Measurements from ENCODE around the gene SEMA3G. TPM values are rescaled to one million over a fixed set of nuclear protein-coding genes. Genes with fewer than 3 reads are reported as not detected.

The SEMA3G gene
- total and polyA plus RNA-seq, 2 donors (not counting 1 experiment from before 2014, with no cell fraction given), result 0.02 to 0.17 TPM

DNA sequence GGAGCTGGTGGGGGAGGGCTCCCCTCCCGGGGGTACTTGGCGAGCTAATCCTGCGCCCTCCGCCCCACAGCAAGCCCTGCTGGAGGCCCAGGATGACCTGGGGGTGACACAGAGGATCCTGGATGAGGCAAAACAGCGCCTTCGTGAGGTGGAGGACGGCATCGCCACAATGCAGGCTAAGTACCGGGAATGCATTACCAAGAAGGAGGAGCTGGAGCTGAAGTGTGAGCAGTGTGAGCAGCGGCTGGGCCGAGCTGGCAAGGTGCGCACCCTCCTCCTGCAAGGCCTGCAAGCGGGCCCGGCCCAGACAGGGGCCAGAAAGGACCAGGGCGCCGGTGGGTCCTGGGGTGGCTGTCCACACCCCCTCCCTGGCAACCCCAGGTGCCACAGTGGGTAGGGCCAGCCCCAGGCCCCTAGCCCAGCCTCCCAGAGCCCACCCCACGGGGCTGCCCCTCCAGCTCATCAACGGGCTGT lies 56.5 kb downstream of the SEMA3G start:
- no peak for TF ChIP-seq EZH2 (IDR thresholded peaks at IDR 0.05; ENCODE audit: low read length, missing control alignments)
- TF ChIP-seq, protein P1, sequence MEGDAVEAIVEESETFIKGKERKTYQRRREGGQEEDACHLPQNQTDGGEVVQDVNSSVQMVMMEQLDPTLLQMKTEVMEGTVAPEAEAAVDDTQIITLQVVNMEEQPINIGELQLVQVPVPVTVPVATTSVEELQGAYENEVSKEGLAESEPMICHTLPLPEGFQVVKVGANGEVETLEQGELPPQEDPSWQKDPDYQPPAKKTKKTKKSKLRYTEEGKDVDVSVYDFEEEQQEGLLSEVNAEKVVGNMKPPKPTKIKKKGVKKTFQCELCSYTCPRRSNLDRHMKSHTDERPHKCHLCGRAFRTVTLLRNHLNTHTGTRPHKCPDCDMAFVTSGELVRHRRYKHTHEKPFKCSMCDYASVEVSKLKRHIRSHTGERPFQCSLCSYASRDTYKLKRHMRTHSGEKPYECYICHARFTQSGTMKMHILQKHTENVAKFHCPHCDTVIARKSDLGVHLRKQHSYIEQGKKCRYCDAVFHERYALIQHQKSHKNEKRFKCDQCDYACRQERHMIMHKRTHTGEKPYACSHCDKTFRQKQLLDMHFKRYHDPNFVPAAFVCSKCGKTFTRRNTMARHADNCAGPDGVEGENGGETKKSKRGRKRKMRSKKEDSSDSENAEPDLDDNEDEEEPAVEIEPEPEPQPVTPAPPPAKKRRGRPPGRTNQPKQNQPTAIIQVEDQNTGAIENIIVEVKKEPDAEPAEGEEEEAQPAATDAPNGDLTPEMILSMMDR (conservative IDR thresholded peaks at IDR 0.05 in 1 of 2, IDR thresholded peaks at IDR 0.05 in 1 of 2; ENCODE audit: low read depth in 1 of 2, low read length in 2 of 2), result no peak
- DNase-seq (ENCODE audit: low read depth in 2 of 2), result no peak
- Histone ChIP-seq H3K27ac (ENCODE audit: insufficient read depth, low read length) (no peak overlapping the region), H2AFZ (ENCODE audit: low read length) (no peak overlapping the region), H3K4me1 (ENCODE audit: control insufficient read depth, extremely low read depth, insufficient read depth, low read length) (no peaks in the 10 kb centered on the region), H4K20me1 (ENCODE audit: control insufficient read depth, extremely low read depth, insufficient read depth, low read length) (no peaks in the 10 kb centered on the region), H3K27me3 (ENCODE audit: control insufficient read depth, insufficient read depth, low read length) (no peaks in the 10 kb centered on the region), H3K36me3 (ENCODE audit: control insufficient read depth, insufficient read depth, low read length) (no peaks in the 10 kb centered on the region), H3K4me2 (ENCODE audit: extremely low read depth, insufficient read depth, low read length) (no peak overlapping the region), H3K9me3 (ENCODE audit: control insufficient read depth, insufficient read depth, low read depth, low read length) (no peaks in the 10 kb centered on the region), H3K79me2 (ENCODE audit: control insufficient read depth, insufficient read depth, low read length) (no peaks in the 10 kb centered on the region), H3K9ac (ENCODE audit: insufficient read depth, low read length) (no peak overlapping the region), H3K4me3 (replicated peaks in 1 of 4; ENCODE audit: control extremely low read depth in 1 of 4, insufficient read depth in 1 of 4, low read depth in 3 of 4, low read length in 4 of 4) (no peak overlapping the region)

DNA sequence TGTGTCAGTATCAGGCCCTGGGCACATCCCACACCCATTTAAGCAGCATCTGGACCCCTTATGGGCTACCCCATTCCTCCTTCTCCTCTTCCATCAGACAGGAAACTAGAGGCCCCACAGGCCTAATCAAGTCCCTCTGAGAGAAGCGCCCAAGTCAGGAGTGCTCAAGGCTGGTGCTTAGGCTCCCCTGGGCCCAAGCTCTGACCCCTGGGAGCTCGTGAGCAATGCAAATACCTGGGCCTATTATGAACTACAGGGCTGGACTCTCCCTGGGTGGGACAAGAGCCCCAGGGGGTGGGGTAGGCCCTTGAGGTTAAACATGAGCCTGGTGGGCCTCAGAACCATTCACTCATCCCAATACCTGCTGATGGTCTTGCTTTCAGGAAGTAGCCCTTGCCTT lies 57.4 kb downstream of the SEMA3G start:
- H3K9me3 ChIP-seq (ENCODE audit: control insufficient read depth, insufficient read depth, low read depth, low read length), result no peaks in the 10 kb centered on the region
- no peak for DNase-seq (ENCODE audit: low read depth in 2 of 2)
- no peaks in the 10 kb centered on the region for H3K79me2 ChIP-seq (ENCODE audit: control insufficient read depth, insufficient read depth, low read length)
- no peaks in the 10 kb centered on the region for H3K36me3 ChIP-seq (ENCODE audit: control insufficient read depth, insufficient read depth, low read length)
- no peaks in the 10 kb centered on the region for H3K4me1 ChIP-seq (ENCODE audit: control insufficient read depth, extremely low read depth, insufficient read depth, low read length)
- no peak overlapping the region for H3K27ac ChIP-seq (ENCODE audit: insufficient read depth, low read length)
- H3K4me3 ChIP-seq (replicated peaks in 1 of 4; ENCODE audit: control extremely low read depth in 1 of 4, insufficient read depth in 1 of 4, low read depth in 3 of 4, low read length in 4 of 4), result no peak overlapping the region
- no peak overlapping the region for H2AFZ ChIP-seq (ENCODE audit: low read length)
- no peak overlapping the region for H3K9ac ChIP-seq (ENCODE audit: insufficient read depth, low read length)
- H3K27me3 ChIP-seq (ENCODE audit: control insufficient read depth, insufficient read depth, low read length), result no peaks in the 10 kb centered on the region
- H4K20me1 ChIP-seq (ENCODE audit: control insufficient read depth, extremely low read depth, insufficient read depth, low read length), result no peaks in the 10 kb centered on the region
- TF ChIP-seq EZH2 (IDR thresholded peaks at IDR 0.05; ENCODE audit: low read length, missing control alignments), result no peak
- TF ChIP-seq, protein P1 (conservative IDR thresholded peaks at IDR 0.05 in 1 of 2, IDR thresholded peaks at IDR 0.05 in 1 of 2; ENCODE audit: low read depth in 1 of 2, low read length in 2 of 2), result no peak
- no peak overlapping the region for H3K4me2 ChIP-seq (ENCODE audit: extremely low read depth, insufficient read depth, low read length)

GRCh38 chr3:52385157-52385556 lies 59.7 kb downstream of the SEMA3G start:
- H3K9me3 ChIP-seq (ENCODE audit: control insufficient read depth, insufficient read depth, low read depth, low read length), result no peaks in the 10 kb centered on the region
- H3K9ac ChIP-seq (ENCODE audit: insufficient read depth, low read length), result no peak overlapping the region
- H4K20me1 ChIP-seq (ENCODE audit: control insufficient read depth, extremely low read depth, insufficient read depth, low read length), result no peaks in the 10 kb centered on the region
- DNase-seq (ENCODE audit: low read depth in 2 of 2), result peak; percentile 20 to 30
- H2AFZ ChIP-seq (ENCODE audit: low read length), result no peak overlapping the region
- no peak overlapping the region for H3K4me2 ChIP-seq (ENCODE audit: extremely low read depth, insufficient read depth, low read length)
- no peaks in the 10 kb centered on the region for H3K36me3 ChIP-seq (ENCODE audit: control insufficient read depth, insufficient read depth, low read length)
- no peak overlapping the region for H3K27ac ChIP-seq (ENCODE audit: insufficient read depth, low read length)
- no peaks in the 10 kb centered on the region for H3K79me2 ChIP-seq (ENCODE audit: control insufficient read depth, insufficient read depth, low read length)
- no peak overlapping the region for H3K4me3 ChIP-seq (replicated peaks in 1 of 4; ENCODE audit: control extremely low read depth in 1 of 4, insufficient read depth in 1 of 4, low read depth in 3 of 4, low read length in 4 of 4)
- H3K4me1 ChIP-seq (ENCODE audit: control insufficient read depth, extremely low read depth, insufficient read depth, low read length), result no peaks in the 10 kb centered on the region
- TF ChIP-seq, protein P1 (conservative IDR thresholded peaks at IDR 0.05 in 1 of 2, IDR thresholded peaks at IDR 0.05 in 1 of 2; ENCODE audit: low read depth in 1 of 2, low read length in 2 of 2), result peak; percentile 38 to 57
- TF ChIP-seq EZH2 (IDR thresholded peaks at IDR 0.05; ENCODE audit: low read length, missing control alignments), result no peak
- no peaks in the 10 kb centered on the region for H3K27me3 ChIP-seq (ENCODE audit: control insufficient read depth, insufficient read depth, low read length)
